BLaER1 treated with 17β-estradiol and CSF1 and Interleukin-3, amounts not matched to agents 10 nM and 100 nM (cell line): ENCODE measurements around the gene INTS4.

ENCODE experiments used
- H3K27ac ChIP-seq, 11 experiments: shearing (Covaris generic); formaldehyde crosslinking; 2 replicates each; pipeline ENCODE4 v1.8.1; 2022
- H3K27me3 ChIP-seq, 11 experiments: shearing (Covaris generic); formaldehyde crosslinking; 2 replicates each; pipeline ENCODE4 v1.8.1; 2022
- H3K36me3 ChIP-seq, 11 experiments: shearing (Covaris generic); formaldehyde crosslinking; 2 replicates each; pipeline ENCODE4 v1.8.1; 2022
- H3K4me1 ChIP-seq, 10 experiments: shearing (Covaris generic); formaldehyde crosslinking; 2 replicates each; pipeline ENCODE4 v1.8.1; 2022
- H3K4me2 ChIP-seq, 11 experiments: shearing (Covaris generic); formaldehyde crosslinking; 2 replicates each; pipeline ENCODE4 v1.8.1; 2022
- H3K4me3 ChIP-seq, 10 experiments: shearing (Covaris generic); formaldehyde crosslinking; 2 replicates each; pipeline ENCODE4 v1.8.1; 2022
- H3K9ac ChIP-seq, 11 experiments: shearing (Covaris generic); formaldehyde crosslinking; 2 replicates each; pipeline ENCODE4 v1.8.1; 2022
- H3K9me3 ChIP-seq, 11 experiments: shearing (Covaris generic); formaldehyde crosslinking; replicated peaks in 1 of 11; 2 replicates each; pipeline ENCODE4 v1.8.1; 2022
- H4K20me1 ChIP-seq, 11 experiments: shearing (Covaris generic); formaldehyde crosslinking; 2 replicates each; pipeline ENCODE4 v1.8.1; 2022
- Cebpa-rat ChIP-seq, 11 experiments: shearing (Covaris generic); IDR thresholded peaks; 2 replicates each; pipeline ENCODE4 v1.8.1; 2022

INTS4 gene

GRCh38 chr11:77828926-77829325, 165.5 kb downstream of the INTS4 start:
- H3K9me3 ChIP-seq = peaks cover 8 to 18% (median 15%) of the 10 kb centered on the region in 11 experiments
- H3K27ac ChIP-seq = no peak overlapping the region
- H3K4me1 ChIP-seq = peaks cover 0 to 2% (median 0%) of the 10 kb centered on the region in 10 experiments; a peak in 2 of 20 replicates
- no peak overlapping the region for H3K4me2 ChIP-seq
- no peaks in the 10 kb centered on the region for H4K20me1 ChIP-seq
- no peak for TF ChIP-seq Cebpa-rat (IDR thresholded peaks at IDR 0.05)
- no peak overlapping the region for H3K4me3 ChIP-seq
- no peak overlapping the region for H3K9ac ChIP-seq
- H3K36me3 ChIP-seq = peaks cover 0 to 8% (median 6%) of the 10 kb centered on the region in 11 experiments; a peak in 10 of 22 replicates
- H3K27me3 ChIP-seq = peaks cover 0 to 10% (median 2%) of the 10 kb centered on the region in 11 experiments; a peak in 10 of 22 replicates
